ENCODE data around the gene MAGI2. TPM values are rescaled to one million over a fixed set of nuclear protein-coding genes. Genes with fewer than 3 reads are reported as not detected.

Gene MAGI2
- total RNA-seq, 2 donors from 2014 or later = 0.08 to 0.19 TPM

DNA sequence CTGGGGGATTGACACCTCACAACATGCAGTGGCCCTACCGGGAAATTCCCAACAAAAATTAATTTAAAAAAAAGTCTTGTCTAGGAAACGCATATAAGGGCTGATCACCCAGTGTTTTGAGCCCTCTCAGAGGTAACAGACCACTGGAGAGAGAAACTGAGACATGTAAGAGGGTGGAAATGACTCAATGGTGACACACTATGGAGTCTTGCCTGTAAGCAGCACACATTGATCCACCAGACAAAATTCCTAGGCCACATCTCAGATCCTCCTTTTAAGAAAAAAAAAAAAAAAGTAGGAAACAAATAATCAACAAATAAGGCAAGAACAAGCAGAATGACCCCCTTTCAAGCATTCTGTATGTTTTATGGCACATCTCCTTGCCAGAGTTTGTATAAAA is 296.2 kb downstream of the MAGI2 start:
- Mint-ChIP-seq H3K4me1 (ENCODE audit: low read depth in 2 of 2) (no peaks in the 10 kb centered on the region), H3K4me3 (no peak overlapping the region), H3K9me3 (peaks cover 6% of the 10 kb centered on the region), H3K27ac (no peak overlapping the region), H3K36me3 (peaks cover 4% of the 10 kb centered on the region), H3K27me3 (no peaks in the 10 kb centered on the region)
- ATAC-seq (no peak), DNase-seq (ENCODE audit: low spot score) (no peak)

DNA sequence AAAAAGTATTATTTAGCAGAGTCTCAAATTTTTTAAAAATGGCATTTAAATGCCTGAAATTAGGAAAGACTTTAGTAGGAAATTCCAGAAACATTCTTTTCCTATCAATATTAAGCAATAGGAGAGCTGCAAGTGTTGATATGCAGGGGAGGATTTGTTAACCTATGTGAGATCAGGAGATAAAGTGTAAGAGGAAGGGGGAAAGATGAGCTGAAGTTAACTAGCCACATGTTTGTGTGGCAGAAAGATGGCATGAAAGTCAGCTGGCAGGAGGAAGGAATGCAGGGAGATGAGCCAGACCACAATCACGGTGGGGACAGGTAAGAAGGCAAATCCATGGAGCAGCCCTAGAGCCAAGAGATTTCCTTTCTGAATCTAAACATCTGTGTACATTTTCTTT is 303.6 kb downstream of the MAGI2 start:
- H3K9me3 Mint-ChIP-seq = peaks cover 14% of the 10 kb centered on the region

DNA sequence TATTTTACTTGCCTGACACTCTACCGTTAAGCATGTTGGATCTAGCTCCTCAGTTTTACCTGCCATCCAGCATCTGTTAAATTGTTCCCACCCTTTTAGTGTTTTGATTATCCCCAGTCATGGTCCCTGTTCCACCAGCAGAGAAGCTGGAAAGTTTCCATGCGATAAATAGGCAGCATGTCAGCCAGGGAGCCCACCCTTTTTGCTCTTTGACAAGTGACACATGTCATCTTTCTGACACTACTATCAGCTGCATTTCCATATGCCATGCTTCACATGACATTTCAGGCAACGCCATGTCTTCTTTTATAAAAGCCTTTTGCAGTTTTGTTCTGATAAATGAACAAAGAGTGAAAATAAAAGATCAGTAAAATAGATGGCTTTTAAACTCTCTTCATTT is 310.8 kb downstream of the MAGI2 start:
- Mint-ChIP-seq H3K27ac (no peak overlapping the region), H3K27me3 (no peaks in the 10 kb centered on the region), H3K9me3 (peaks cover 18% of the 10 kb centered on the region), H3K36me3 (no peaks in the 10 kb centered on the region), H3K4me1 (ENCODE audit: low read depth in 2 of 2) (no peaks in the 10 kb centered on the region), H3K4me3 (no peak overlapping the region)
- DNase-seq (ENCODE audit: low spot score) = no peak
- ATAC-seq = no peak

More for the DNA sequence above, 303.6 kb downstream of the MAGI2 start:
- H3K4me1 Mint-ChIP-seq (ENCODE audit: low read depth in 2 of 2) = no peaks in the 10 kb centered on the region
- no peaks in the 10 kb centered on the region for H3K36me3 Mint-ChIP-seq
- H3K27me3 Mint-ChIP-seq = no peaks in the 10 kb centered on the region
- ATAC-seq (no peak), DNase-seq (ENCODE audit: low spot score) (no peak)
- no peak overlapping the region for H3K27ac Mint-ChIP-seq
- H3K4me3 Mint-ChIP-seq = no peak overlapping the region

DNA sequence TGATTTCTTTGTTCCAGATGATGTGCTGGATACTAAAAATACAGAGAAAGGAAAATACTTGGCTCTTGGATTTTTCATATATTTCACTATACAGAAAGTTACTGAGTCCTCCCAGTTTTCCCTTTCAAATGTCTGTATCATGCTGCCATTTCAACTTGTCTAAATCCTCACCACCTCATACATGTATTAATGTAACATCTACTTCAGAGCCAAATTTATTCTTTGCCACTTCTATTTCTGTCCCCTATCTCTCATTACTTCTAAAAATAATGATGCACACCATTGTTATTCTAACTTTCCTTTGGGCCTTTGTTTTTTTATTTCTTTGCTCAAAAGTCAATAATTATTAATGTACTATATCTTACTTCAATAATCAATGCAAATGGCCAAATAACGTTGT is 312.2 kb downstream of the MAGI2 start:
- no peak for ATAC-seq
- Mint-ChIP-seq H3K27me3 (no peaks in the 10 kb centered on the region), H3K4me3 (no peak overlapping the region), H3K4me1 (ENCODE audit: low read depth in 2 of 2) (no peaks in the 10 kb centered on the region), H3K9me3 (peaks cover 15% of the 10 kb centered on the region), H3K36me3 (no peaks in the 10 kb centered on the region), H3K27ac (no peak overlapping the region)
- DNase-seq (ENCODE audit: low spot score) = no peak

DNA sequence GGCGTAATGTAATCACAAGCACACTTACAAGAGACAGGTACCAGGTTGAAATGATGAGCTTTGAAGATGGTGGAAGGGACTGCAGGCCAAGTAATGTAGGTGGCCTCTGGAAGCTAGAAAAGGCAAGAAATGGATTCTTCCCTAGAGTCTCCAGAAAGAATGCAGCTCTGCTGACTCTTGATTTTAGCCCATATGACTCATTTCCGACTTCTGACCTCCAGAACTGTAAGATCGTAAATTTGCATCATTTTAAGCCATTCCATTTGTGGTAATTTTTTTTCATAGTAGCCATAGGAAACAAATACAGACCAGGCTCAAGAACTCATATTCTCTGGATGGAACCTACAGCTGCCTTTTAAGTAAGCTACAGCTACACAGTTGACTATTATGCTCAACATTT is 315.5 kb downstream of the MAGI2 start:
- Mint-ChIP-seq H3K4me1 (ENCODE audit: low read depth in 2 of 2) (no peaks in the 10 kb centered on the region), H3K27me3 (no peaks in the 10 kb centered on the region), H3K36me3 (no peaks in the 10 kb centered on the region), H3K27ac (no peak overlapping the region), H3K9me3 (peaks cover 10% of the 10 kb centered on the region), H3K4me3 (no peak overlapping the region)
- ATAC-seq = no peak
- DNase-seq (ENCODE audit: low spot score) = no peak

DNA sequence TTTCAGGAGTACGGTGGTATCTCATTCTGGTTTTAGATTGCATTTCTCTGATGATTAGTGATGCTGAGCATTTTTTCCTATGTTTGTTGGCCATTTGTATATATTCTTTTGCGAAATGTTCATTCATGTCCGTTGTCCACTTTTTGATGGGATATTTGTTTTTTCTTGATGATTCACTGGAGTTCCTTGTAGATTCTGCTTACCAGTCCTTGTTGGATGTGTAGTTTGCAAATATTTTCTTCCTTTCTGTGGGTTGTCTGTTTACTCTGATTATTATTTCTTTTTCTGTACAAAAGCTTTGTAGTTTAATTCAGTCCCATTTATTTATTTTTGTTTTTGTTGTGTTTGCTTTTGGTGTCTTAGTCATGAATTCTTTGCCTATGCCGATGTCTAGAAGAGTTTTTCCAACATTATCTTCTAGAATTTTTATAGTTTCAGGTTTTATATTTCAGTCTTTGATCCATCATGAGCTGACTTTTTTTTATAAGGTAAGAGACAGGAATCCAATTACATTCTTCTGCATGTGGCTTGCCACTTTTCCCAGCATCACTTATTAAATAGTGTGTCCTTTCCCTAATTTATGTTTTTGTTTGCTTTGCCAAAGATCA is 320.5 kb downstream of the MAGI2 start:
- DNase-seq (ENCODE audit: low spot score) (no peak), ATAC-seq (no peak)
- no peak overlapping the region for H3K27ac Mint-ChIP-seq
- no peak overlapping the region for H3K4me3 Mint-ChIP-seq
- H3K36me3 Mint-ChIP-seq = no peaks in the 10 kb centered on the region
- H3K27me3 Mint-ChIP-seq = no peaks in the 10 kb centered on the region
- H3K9me3 Mint-ChIP-seq = peaks cover 2% of the 10 kb centered on the region
- no peaks in the 10 kb centered on the region for H3K4me1 Mint-ChIP-seq (ENCODE audit: low read depth in 2 of 2)

DNA sequence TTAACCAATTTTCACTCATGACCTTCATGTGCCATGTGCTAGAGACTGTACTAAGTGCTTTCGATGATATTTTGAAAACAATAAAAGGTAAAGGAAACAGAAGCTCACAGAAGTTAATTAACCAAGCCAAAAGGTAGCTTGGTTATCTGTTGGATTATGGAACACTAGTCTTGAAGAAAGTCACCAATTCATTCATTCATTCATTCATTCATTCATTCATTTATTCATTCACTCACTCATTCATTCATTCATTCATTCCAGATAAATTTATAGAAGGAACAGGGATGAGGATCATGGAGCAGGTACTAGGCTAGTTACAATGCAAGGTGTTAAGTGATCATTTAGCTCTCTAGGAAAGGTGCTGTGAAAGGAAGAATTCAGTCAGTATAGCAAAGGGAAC is 322.8 kb downstream of the MAGI2 start:
- no peak overlapping the region for H3K27ac Mint-ChIP-seq

DNA sequence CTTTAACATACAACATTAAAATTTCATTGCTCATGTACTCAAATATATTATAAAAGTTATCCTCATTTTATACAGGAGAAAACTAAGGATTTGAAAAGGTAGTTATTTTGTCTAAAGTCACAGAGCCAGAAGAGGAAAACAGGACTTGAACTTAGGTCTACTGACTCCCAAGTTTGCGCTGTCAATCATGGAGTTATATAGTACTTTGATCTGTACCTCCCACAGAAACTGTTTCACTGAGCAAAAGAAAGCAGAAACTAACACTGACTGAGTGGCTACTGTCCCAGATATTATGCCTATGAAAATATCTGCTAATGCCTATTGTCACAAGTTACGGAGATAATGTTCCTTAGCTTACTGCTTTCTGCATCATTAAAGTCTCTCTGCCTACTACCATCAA is 329.1 kb downstream of the MAGI2 start:
- peaks cover 9% of the 10 kb centered on the region for H3K9me3 Mint-ChIP-seq
- no peak overlapping the region for H3K27ac Mint-ChIP-seq
- no peaks in the 10 kb centered on the region for H3K4me1 Mint-ChIP-seq (ENCODE audit: low read depth in 2 of 2)
- no peak overlapping the region for H3K4me3 Mint-ChIP-seq
- ATAC-seq (no peak), DNase-seq (ENCODE audit: low spot score) (no peak)
- no peaks in the 10 kb centered on the region for H3K36me3 Mint-ChIP-seq
- no peaks in the 10 kb centered on the region for H3K27me3 Mint-ChIP-seq

More for the DNA sequence above, 322.8 kb downstream of the MAGI2 start:
- H3K36me3 Mint-ChIP-seq = no peaks in the 10 kb centered on the region
- H3K4me3 Mint-ChIP-seq = no peak overlapping the region
- ATAC-seq = no peak
- no peaks in the 10 kb centered on the region for H3K4me1 Mint-ChIP-seq (ENCODE audit: low read depth in 2 of 2)
- no peak for DNase-seq (ENCODE audit: low spot score)
- no peaks in the 10 kb centered on the region for H3K27me3 Mint-ChIP-seq
- no peaks in the 10 kb centered on the region for H3K9me3 Mint-ChIP-seq

DNA sequence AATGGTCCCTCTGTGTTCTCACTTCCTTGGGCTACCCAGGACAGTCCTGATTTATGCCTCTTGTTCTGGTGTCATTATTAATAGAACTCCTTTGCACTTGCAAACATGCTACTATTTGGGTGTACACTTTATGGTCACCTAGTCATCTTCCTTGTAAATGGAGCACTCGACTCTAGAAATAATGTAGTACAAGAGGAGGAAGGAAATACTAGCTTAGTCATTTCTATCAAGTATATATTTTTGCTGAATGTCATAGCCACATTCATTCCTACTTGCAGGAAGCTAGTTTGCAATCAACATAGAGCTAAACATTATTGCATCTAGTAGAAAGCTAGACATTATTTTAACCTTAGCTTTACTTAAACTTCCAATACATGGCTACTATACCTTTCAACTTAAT is 335.3 kb downstream of the MAGI2 start:
- DNase-seq (ENCODE audit: low spot score) (no peak), ATAC-seq (no peak)
- Mint-ChIP-seq H3K27me3 (no peaks in the 10 kb centered on the region), H3K9me3 (peaks cover 9% of the 10 kb centered on the region), H3K36me3 (peaks cover 8% of the 10 kb centered on the region), H3K27ac (no peak overlapping the region), H3K4me3 (no peak overlapping the region), H3K4me1 (ENCODE audit: low read depth in 2 of 2) (no peaks in the 10 kb centered on the region)

DNA sequence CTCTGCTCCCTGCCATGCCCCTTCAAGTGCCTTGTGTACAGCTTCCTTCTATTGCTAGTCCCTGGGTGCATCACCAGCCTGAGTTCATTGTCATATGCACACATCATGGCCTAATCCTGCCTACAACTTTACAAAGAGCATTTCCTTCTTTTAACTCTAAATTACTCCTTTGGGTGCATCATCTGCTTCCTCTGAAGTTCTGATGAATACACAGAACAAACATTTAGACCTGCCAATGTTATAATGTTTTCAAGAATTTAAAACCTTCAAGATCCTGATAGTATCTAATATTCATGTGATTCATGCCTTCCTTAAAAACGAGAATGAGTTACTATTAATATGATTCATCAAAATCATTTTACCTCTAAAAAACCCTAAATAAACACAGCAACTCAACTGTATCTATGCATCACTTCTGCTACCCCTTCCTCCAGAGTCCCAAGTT is 357.1 kb downstream of the MAGI2 start:
- Mint-ChIP-seq H3K27me3 (no peaks in the 10 kb centered on the region), H3K36me3 (no peaks in the 10 kb centered on the region), H3K9me3 (peaks cover 21% of the 10 kb centered on the region), H3K4me1 (ENCODE audit: low read depth in 2 of 2) (no peaks in the 10 kb centered on the region), H3K4me3 (no peak overlapping the region), H3K27ac (no peak overlapping the region)
- ATAC-seq (no peak), DNase-seq (ENCODE audit: low spot score) (no peak)

DNA sequence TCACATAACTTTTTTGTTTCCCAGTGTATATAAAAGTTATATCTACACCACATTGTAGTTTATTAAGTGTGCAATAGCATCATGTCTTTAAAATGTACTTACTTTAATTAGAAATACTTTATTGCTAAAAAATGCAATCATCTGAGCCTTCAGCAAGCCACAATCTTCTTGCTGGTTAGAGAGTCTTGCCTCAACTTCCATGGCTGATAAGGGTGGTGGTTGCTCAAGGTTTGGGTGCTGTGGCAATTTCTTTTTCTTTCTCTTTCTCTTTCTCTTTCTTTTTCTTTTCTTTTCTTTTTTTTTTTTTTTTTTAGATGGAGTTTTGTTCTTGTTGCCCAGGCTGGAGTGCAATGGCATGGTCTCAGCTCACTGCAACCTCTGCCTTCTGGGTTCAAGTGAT is 360.0 kb downstream of the MAGI2 start:
- peaks cover 5% of the 10 kb centered on the region for H3K36me3 Mint-ChIP-seq
- H3K4me1 Mint-ChIP-seq (ENCODE audit: low read depth in 2 of 2) = no peaks in the 10 kb centered on the region
- ATAC-seq (no peak), DNase-seq (ENCODE audit: low spot score) (no peak)
- peaks cover 18% of the 10 kb centered on the region for H3K9me3 Mint-ChIP-seq
- H3K27me3 Mint-ChIP-seq = no peaks in the 10 kb centered on the region
- H3K4me3 Mint-ChIP-seq = no peak overlapping the region
- no peak overlapping the region for H3K27ac Mint-ChIP-seq

DNA sequence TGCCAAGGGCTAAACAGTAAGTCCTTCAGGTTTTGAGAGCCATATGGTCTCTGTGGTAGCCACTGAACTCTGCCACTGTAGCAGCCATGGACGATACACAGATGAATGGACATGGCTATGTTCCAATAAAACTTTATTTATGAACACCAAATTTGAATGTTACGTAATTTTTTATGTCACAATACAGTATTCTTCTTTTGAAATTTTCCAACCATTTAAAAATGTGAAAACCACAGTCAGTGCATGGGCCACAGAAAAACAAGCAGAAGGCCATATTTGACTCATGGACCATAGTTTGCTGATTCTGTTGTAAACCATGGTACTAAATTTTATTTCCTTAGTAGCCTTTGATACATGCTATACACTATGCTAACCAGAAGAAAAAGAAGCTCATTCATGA is 361.8 kb downstream of the MAGI2 start:
- H3K27ac Mint-ChIP-seq = no peak overlapping the region
- H3K36me3 Mint-ChIP-seq = peaks cover 6% of the 10 kb centered on the region
- H3K4me1 Mint-ChIP-seq (ENCODE audit: low read depth in 2 of 2) = no peaks in the 10 kb centered on the region
- ATAC-seq (no peak), DNase-seq (ENCODE audit: low spot score) (no peak)
- no peak overlapping the region for H3K4me3 Mint-ChIP-seq
- H3K27me3 Mint-ChIP-seq = no peaks in the 10 kb centered on the region
- H3K9me3 Mint-ChIP-seq = peaks cover 17% of the 10 kb centered on the region

DNA sequence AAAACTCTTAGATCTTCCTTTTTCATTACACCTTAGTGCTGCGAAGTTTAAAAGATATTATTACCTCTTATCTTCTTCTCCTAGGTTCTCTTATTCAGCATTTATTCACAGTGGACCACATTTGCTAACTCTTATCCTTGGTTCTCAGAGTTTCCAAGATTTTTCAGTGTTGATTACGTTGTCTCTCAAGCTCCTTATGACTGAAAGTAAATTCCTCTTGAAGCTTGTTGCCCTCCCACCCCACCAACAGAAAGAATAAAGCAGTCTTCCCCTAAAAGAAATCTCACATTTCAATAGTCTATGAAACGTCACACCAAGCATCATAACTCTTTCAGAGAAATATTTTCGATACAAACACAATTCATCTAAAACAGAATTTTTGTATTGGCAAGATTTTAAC is 362.5 kb downstream of the MAGI2 start:
- ATAC-seq (no peak), DNase-seq (ENCODE audit: low spot score) (no peak)
- peaks cover 6% of the 10 kb centered on the region for H3K36me3 Mint-ChIP-seq
- no peak overlapping the region for H3K4me3 Mint-ChIP-seq
- peaks cover 12% of the 10 kb centered on the region for H3K9me3 Mint-ChIP-seq
- no peak overlapping the region for H3K27ac Mint-ChIP-seq
- H3K27me3 Mint-ChIP-seq = no peaks in the 10 kb centered on the region
- H3K4me1 Mint-ChIP-seq (ENCODE audit: low read depth in 2 of 2) = no peaks in the 10 kb centered on the region

DNA sequence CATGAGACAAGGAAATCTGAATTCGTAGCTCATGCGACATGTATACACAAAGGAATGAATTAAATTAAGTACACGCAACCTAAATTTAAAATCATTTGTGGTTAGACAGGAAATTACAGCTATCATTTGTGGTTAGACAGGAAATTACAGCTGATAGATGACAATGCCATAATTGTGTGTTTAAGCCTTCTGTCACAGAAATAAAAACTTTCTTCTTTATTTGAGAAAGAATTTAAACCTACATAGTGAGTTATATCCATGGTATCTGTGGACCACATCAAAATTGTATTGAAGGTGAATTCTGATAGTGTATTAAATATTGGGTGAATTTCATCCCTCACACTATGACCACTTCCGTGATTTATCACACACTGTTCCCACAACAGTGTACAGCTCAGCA is 362.9 kb downstream of the MAGI2 start:
- Mint-ChIP-seq H3K4me1 (ENCODE audit: low read depth in 2 of 2) (no peaks in the 10 kb centered on the region), H3K27me3 (no peaks in the 10 kb centered on the region), H3K9me3 (peaks cover 12% of the 10 kb centered on the region), H3K27ac (no peak overlapping the region), H3K36me3 (peaks cover 6% of the 10 kb centered on the region), H3K4me3 (no peak overlapping the region)
- ATAC-seq (no peak), DNase-seq (ENCODE audit: low spot score) (no peak)

DNA sequence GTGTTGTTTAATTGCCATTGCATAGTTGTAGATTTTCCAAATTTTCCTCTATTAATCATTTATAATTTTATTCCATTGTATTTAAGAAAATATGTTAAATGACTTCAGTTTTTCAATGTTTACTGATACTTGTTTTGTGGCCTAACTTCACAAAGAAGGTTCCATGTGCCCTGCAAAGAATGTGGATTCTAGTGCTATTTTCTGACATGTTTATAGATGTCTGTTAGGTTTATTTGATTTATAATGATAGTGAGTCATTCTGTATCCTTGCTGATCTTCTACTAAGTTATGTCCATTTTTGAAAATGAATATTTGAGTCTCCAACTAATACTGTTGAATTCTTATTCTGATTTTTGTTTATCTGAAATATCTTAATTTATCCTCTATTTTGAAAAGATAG is 369.0 kb downstream of the MAGI2 start:
- Mint-ChIP-seq H3K9me3 (peaks cover 18% of the 10 kb centered on the region), H3K27me3 (no peaks in the 10 kb centered on the region), H3K27ac (no peak overlapping the region), H3K36me3 (peaks cover 6% of the 10 kb centered on the region), H3K4me1 (ENCODE audit: low read depth in 2 of 2) (no peaks in the 10 kb centered on the region), H3K4me3 (no peak overlapping the region)
- DNase-seq (ENCODE audit: low spot score) = no peak
- no peak for ATAC-seq
